SK-N-SH (cell line): Measurements from ENCODE around the gene BCAR1.

Source experiments
- CTCF ChIP-seq: fragments of 200-600 bp; sonication (generic); IDR thresholded peaks from 2 replicates; pipeline ENCODE4 v1.6.1; 2017; ENCODE audit warnings: antibody characterized with exemption, mild to moderate bottlenecking, moderate library complexity
- EZH2phosphoT487 ChIP-seq: fragments of 200-600 bp; sonication (generic); IDR thresholded peaks from 2 replicates; pipeline ENCODE4 v1.6.1; 2017; ENCODE audit warnings: low read depth, mixed run types, mild to moderate bottlenecking, antibody characterized with exemption, moderate library complexity, borderline replicate concordance
- GABPA ChIP-seq: IDR thresholded peaks from 2 replicates; pipeline ENCODE4 v1.4.0; 2012; ENCODE audit warnings: low read depth, mild to moderate bottlenecking
- POLR2AphosphoS5 ChIP-seq: IDR thresholded peaks from 2 replicates; pipeline ENCODE4 v1.6.1; 2012; ENCODE audit warnings: low read depth, low read length
- REST ChIP-seq: IDR thresholded peaks from 2 replicates; pipeline ENCODE4 v1.6.1; 2012; ENCODE audit warnings: mild to moderate bottlenecking, low read depth, low read length, moderate library complexity
- RFX5 ChIP-seq: IDR thresholded peaks from 2 replicates; pipeline ENCODE4 v1.6.1; 2012; ENCODE audit warnings: mild to moderate bottlenecking, improper control_type of control experiment, low read length
- TAF1 ChIP-seq: IDR thresholded peaks from 2 replicates; pipeline ENCODE4 v1.6.1; 2012; ENCODE audit warnings: low read depth, mild to moderate bottlenecking, low read length, moderate library complexity, borderline replicate concordance
- TEAD4 ChIP-seq: IDR thresholded peaks from 2 replicates; pipeline ENCODE4 v1.4.0; 2012; ENCODE audit warnings: mild to moderate bottlenecking, borderline replicate concordance; ENCODE audit not compliant: insufficient read depth
- USF1 ChIP-seq: IDR thresholded peaks from 2 replicates; pipeline ENCODE4 v1.4.0; 2012; ENCODE audit warnings: low read depth, borderline replicate concordance

GRCh38 chr16:75282466-75283281 lies 31.2 kb upstream of the BCAR1 start:
- TF ChIP-seq RFX5 (no peak), EZH2phosphoT487 (no peak), TAF1 (no peak), CTCF (no peak), POLR2AphosphoS5 (no peak), GABPA (no peak), USF1 (no peak), TEAD4 (no peak), REST (no peak)
